Right lobe of liver (tissue), 4 donors: ENCODE data around the gene BACH2.

ENCODE experiments used
- POLR2A ChIP-seq: fragments of 450-650 bp; IDR thresholded peaks from one replicate; pipeline ENCODE4 v1.6.1; 2017; ENCODE audit warnings: antibody characterized with exemption, mild to moderate bottlenecking
- TF ChIP-seq, protein P1 (sequence below), 4 donors: fragments of 200-600 bp in 3 of 4; fragments of 450-650 bp in 1 of 4; IDR thresholded peaks; one replicate each; pipeline versions ENCODE4 v1.5.1 to v1.8.0; 2016 to 2022; ENCODE audit warnings: antibody characterized with exemption in 4 of 4, mild to moderate bottlenecking in 2 of 4
- donor health status: DM: no; HTN: no; CAD: no.
- donor health status: DM: no; HTN: no; CAD: no.
- donor health status: DM: no; HTN: yes; CAD: no.

DNA sequence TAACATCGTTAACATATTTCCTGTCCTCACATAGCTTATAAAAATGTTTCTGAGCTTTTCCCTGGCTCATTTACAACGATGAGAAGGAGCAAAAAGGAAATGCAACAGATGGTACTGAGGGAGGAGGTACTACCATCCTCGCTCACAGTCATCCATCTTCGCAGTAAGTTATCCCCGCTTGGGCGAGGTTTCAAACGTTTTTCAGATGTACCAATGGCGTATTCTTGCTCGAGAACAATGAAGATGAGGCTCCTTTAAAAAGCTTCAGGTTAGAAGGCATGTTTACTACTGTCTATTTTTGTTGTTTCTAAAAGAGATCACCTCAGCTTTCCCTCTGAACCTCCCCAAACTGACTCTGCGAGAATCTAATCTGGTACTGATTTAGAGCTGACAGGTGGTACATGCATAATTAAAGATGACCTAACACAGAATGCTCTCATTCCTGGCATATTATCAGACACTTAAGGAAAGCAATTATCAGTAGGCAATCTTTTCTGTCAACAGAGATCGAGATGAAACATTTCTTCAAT, 223.6 kb downstream of the BACH2 start:
- TF ChIP-seq, protein P1, sequence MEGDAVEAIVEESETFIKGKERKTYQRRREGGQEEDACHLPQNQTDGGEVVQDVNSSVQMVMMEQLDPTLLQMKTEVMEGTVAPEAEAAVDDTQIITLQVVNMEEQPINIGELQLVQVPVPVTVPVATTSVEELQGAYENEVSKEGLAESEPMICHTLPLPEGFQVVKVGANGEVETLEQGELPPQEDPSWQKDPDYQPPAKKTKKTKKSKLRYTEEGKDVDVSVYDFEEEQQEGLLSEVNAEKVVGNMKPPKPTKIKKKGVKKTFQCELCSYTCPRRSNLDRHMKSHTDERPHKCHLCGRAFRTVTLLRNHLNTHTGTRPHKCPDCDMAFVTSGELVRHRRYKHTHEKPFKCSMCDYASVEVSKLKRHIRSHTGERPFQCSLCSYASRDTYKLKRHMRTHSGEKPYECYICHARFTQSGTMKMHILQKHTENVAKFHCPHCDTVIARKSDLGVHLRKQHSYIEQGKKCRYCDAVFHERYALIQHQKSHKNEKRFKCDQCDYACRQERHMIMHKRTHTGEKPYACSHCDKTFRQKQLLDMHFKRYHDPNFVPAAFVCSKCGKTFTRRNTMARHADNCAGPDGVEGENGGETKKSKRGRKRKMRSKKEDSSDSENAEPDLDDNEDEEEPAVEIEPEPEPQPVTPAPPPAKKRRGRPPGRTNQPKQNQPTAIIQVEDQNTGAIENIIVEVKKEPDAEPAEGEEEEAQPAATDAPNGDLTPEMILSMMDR (IDR thresholded peaks at IDR 0.05): no peak
- TF ChIP-seq POLR2A: no peak
